Measurements from ENCODE around the gene UBAP1.
"Not testable (repeated sequence)": the region's sequence is repeated elsewhere in the genome, so short reads cannot be mapped to it uniquely, and the experiment has no call there.

UBAP1 gene

GRCh38 chr9:34272101-34272541 is 93.3 kb downstream of the UBAP1 start:
- DNase-seq = no peak

GRCh38 chr9:34273588-34273987 is 94.7 kb downstream of the UBAP1 start:
- DNase-seq = not testable (repeated sequence)

- DNase-seq = no peak
Observed at GRCh38 chr9:34275811-34276210, 97.0 kb downstream of the UBAP1 start.

GRCh38 chr9:34276772-34277171 is 97.9 kb downstream of the UBAP1 start:
- DNase-seq = no peak

GRCh38 chr9:34279411-34279810 is 100.6 kb downstream of the UBAP1 start:
- DNase-seq = no peak

GRCh38 chr9:34282096-34282495 is 103.3 kb downstream of the UBAP1 start:
- no peak for DNase-seq

- no peak for DNase-seq
Observed at GRCh38 chr9:34289159-34289558, 110.3 kb downstream of the UBAP1 start.

GRCh38 chr9:34291023-34291422 is 112.2 kb downstream of the UBAP1 start:
- DNase-seq = no peak

- no peak for DNase-seq
Observed at GRCh38 chr9:34291423-34291822, 112.6 kb downstream of the UBAP1 start.

- DNase-seq = no peak
Observed at GRCh38 chr9:34292552-34292951, 113.7 kb downstream of the UBAP1 start.

GRCh38 chr9:34301064-34301463 is 122.2 kb downstream of the UBAP1 start:
- not testable (repeated sequence) for DNase-seq
